ENCODE measurements around the gene IDI1. TPM values are rescaled to one million over a fixed set of nuclear protein-coding genes. Genes with fewer than 3 reads are reported as not detected.
A peak's percentile ranks its signal among the peaks of the same experiment; 100 is the strongest.

Gene IDI1
- total RNA-seq, 1 experiment from 2014 or later: 44.7 TPM

DNA sequence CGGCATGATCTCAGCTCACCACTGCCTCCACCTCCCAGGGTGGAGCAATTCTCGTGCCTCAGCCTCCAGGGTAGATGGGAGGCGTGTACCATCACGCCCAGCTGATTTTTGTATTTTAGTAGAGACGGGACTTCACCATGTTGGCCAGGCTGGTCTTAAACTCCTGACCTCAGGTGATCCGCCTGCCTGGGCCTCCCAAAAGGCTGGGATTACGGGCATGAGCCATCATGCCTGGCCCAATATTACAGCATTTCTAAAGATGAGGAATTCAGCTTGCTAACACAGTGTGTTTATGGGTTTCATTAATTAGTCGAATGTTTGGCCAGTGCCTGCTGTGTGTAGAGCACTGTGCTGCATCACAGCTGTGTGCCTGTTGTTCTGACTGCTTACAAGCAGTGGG, 11.0 kb upstream of the IDI1 start:
- no peaks in the 10 kb centered on the region for H3K9me3 ChIP-seq (ENCODE audit: control insufficient read depth, low read depth, low read length)
- no peak overlapping the region for H2BK20ac ChIP-seq (ENCODE audit: low read depth, low read length, poor library complexity, severe bottlenecking)
- H3K4me1 ChIP-seq (ENCODE audit: insufficient read depth, low read length): no peaks in the 10 kb centered on the region
- DNase-seq: no peak
- H2BK12ac ChIP-seq (ENCODE audit: insufficient read length, low read depth, low read length): no peak overlapping the region
- H3K27me3 ChIP-seq (ENCODE audit: insufficient read depth, low read length): no peaks in the 10 kb centered on the region
- H2AFZ ChIP-seq (ENCODE audit: low read length): no peak overlapping the region
- H3K4ac ChIP-seq (ENCODE audit: low read depth, low read length): no peak overlapping the region
- WGBS (ENCODE audit: extremely low coverage, insufficient read length, low lambda C conversion rate): no CpG with 5 or more reads among the region's 8 CpGs
- H3K27ac Mint-ChIP-seq: 0 out of 7 replicates have a peak overlapping the region, but pooled peaks of 2 of the 3 experiments have one; percentile 40 to 53
- peaks cover 16 to 20% of the 10 kb centered on the region in 2 experiments for H3K4me1 Mint-ChIP-seq
- H2BK5ac ChIP-seq (ENCODE audit: insufficient read length, low read length): no peak overlapping the region
- H3K56ac ChIP-seq (ENCODE audit: insufficient read length, low read depth, low read length): no peak overlapping the region
- H3K79me2 ChIP-seq (ENCODE audit: insufficient read depth, low read length): peaks cover 19% of the 10 kb centered on the region; the same call in 1 of the 2 replicates
- no peaks in the 10 kb centered on the region for H3K27me3 Mint-ChIP-seq (ENCODE audit: low read depth)
- H3K4me2 ChIP-seq (ENCODE audit: insufficient read depth, insufficient read length, low read length): no peak overlapping the region
- no peak overlapping the region for H4K91ac ChIP-seq (ENCODE audit: insufficient read length, low read depth, low read length)
- H3K14ac ChIP-seq (ENCODE audit: insufficient read depth, low read length): no peak overlapping the region
- H4K5ac ChIP-seq (ENCODE audit: insufficient read length, low read depth, low read length): no peak overlapping the region
- no peaks in the 10 kb centered on the region; a peak in 1 of 5 replicates for H3K9me3 Mint-ChIP-seq
- H3K27ac ChIP-seq (ENCODE audit: insufficient read length, low read depth, low read length): no peak overlapping the region
- no peak overlapping the region for H3K18ac ChIP-seq (ENCODE audit: insufficient read length, low read depth, low read length)
- peaks cover 13% of the 10 kb centered on the region for H3K79me1 ChIP-seq (ENCODE audit: insufficient read depth, low read depth, low read length, poor library complexity, severe bottlenecking)
- H3K23ac ChIP-seq (ENCODE audit: insufficient read length, low read depth, low read length): no peak overlapping the region
- no peak overlapping the region for H2BK15ac ChIP-seq (ENCODE audit: low read depth, low read length)
- no peak overlapping the region for H4K8ac ChIP-seq (replicated peaks; ENCODE audit: insufficient read length, low read depth, low read length)
- peaks cover 0 to 2% (median under 1%) of the 10 kb centered on the region in 3 experiments; a peak in 4 of 7 replicates for H3K36me3 Mint-ChIP-seq (ENCODE audit: insufficient read depth in 1 of 3, low read depth in 3 of 3)
- H2BK120ac ChIP-seq (ENCODE audit: low read depth, low read length, poor library complexity, severe bottlenecking): no peak overlapping the region
- no peak overlapping the region for H3T11ph ChIP-seq (ENCODE audit: low read length)
- no peaks in the 10 kb centered on the region for H3K23me2 ChIP-seq (ENCODE audit: insufficient read length, low read depth, low read length, poor library complexity, severe bottlenecking)
- no peak overlapping the region for H2AK5ac ChIP-seq (ENCODE audit: insufficient read length, low read length)
- H4K20me1 ChIP-seq (ENCODE audit: control insufficient read depth, insufficient read depth, insufficient read length): no peaks in the 10 kb centered on the region
- no peak overlapping the region for H3K4me3 Mint-ChIP-seq
- H3K9ac ChIP-seq (ENCODE audit: extremely low read depth, insufficient read length, low read length): no peak overlapping the region
- TF ChIP-seq, protein P1, sequence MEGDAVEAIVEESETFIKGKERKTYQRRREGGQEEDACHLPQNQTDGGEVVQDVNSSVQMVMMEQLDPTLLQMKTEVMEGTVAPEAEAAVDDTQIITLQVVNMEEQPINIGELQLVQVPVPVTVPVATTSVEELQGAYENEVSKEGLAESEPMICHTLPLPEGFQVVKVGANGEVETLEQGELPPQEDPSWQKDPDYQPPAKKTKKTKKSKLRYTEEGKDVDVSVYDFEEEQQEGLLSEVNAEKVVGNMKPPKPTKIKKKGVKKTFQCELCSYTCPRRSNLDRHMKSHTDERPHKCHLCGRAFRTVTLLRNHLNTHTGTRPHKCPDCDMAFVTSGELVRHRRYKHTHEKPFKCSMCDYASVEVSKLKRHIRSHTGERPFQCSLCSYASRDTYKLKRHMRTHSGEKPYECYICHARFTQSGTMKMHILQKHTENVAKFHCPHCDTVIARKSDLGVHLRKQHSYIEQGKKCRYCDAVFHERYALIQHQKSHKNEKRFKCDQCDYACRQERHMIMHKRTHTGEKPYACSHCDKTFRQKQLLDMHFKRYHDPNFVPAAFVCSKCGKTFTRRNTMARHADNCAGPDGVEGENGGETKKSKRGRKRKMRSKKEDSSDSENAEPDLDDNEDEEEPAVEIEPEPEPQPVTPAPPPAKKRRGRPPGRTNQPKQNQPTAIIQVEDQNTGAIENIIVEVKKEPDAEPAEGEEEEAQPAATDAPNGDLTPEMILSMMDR (conservative IDR thresholded peaks at IDR 0.05): no peak

All from H9 (cell line).